ENCODE measurements around the gene PIK3C2G. TPM values are rescaled to one million over a fixed set of nuclear protein-coding genes. Genes with fewer than 3 reads are reported as not detected.

The PIK3C2G gene
- total RNA-seq, 3 donors from 2014 or later, result 0.23 to 0.43 (median 0.32) TPM

DNA sequence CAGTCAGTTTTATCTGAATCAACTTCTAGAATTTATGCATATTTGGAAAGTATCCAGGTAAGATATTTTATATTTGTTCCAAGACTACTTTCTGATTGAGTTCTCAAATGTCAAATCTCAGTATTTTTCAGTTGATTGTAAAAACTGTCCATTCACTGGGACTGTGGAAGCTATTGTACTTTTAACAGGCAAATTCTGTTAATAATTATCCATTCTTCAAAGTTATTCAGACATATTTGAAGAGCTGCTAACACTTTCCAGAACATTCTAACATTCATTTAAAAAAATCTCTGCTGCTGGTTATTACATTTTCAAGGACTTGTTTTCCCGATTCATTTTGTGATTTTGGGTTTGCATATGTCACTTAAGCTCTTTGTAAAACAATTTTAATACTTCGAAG is 59.7 kb downstream of the PIK3C2G start:
- TF ChIP-seq, protein P1, sequence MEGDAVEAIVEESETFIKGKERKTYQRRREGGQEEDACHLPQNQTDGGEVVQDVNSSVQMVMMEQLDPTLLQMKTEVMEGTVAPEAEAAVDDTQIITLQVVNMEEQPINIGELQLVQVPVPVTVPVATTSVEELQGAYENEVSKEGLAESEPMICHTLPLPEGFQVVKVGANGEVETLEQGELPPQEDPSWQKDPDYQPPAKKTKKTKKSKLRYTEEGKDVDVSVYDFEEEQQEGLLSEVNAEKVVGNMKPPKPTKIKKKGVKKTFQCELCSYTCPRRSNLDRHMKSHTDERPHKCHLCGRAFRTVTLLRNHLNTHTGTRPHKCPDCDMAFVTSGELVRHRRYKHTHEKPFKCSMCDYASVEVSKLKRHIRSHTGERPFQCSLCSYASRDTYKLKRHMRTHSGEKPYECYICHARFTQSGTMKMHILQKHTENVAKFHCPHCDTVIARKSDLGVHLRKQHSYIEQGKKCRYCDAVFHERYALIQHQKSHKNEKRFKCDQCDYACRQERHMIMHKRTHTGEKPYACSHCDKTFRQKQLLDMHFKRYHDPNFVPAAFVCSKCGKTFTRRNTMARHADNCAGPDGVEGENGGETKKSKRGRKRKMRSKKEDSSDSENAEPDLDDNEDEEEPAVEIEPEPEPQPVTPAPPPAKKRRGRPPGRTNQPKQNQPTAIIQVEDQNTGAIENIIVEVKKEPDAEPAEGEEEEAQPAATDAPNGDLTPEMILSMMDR (IDR thresholded peaks at IDR 0.05), result no peak
- DNase-seq (no peak), ATAC-seq (no peak)
- no peaks in the 10 kb centered on the region for H3K9me3 ChIP-seq
- H3K4me3 ChIP-seq, result no peak overlapping the region
- intact Hi-C loops (cut with DNase I, micrococcal nuclease), result no loop called here
- H3K4me1 ChIP-seq (ENCODE audit: low read depth), result no peaks in the 10 kb centered on the region
- no peaks in the 10 kb centered on the region for H3K36me3 ChIP-seq (ENCODE audit: low read depth)

DNA sequence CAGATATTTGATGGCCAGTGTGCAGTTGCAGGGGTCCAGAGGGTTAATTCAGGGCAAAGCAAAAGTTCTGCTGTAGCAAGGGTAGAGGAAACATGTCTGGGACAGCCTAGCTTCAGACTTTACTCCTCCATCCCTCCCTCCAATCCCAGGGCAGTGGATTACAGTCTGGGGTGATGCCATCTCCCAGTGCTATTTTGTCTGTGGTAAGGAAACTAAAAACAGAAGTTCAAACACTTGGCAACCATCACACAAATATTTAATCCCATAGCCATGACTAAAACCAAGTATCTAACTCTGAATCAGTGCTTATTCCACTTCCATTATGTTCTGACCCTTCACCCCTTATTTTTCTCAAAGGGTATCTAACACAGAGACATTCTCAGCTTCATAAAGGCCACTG is 61.8 kb downstream of the PIK3C2G start:
- H3K4me1 ChIP-seq (ENCODE audit: low read depth), result no peaks in the 10 kb centered on the region
- no peaks in the 10 kb centered on the region for H3K9me3 ChIP-seq
- no peaks in the 10 kb centered on the region for H3K36me3 ChIP-seq (ENCODE audit: low read depth)
- TF ChIP-seq, protein P1 (IDR thresholded peaks at IDR 0.05), result no peak
- DNase-seq (no peak), ATAC-seq (no peak)
- H3K4me3 ChIP-seq, result no peak overlapping the region
- intact Hi-C loops (cut with DNase I, micrococcal nuclease), result no loop called here

DNA sequence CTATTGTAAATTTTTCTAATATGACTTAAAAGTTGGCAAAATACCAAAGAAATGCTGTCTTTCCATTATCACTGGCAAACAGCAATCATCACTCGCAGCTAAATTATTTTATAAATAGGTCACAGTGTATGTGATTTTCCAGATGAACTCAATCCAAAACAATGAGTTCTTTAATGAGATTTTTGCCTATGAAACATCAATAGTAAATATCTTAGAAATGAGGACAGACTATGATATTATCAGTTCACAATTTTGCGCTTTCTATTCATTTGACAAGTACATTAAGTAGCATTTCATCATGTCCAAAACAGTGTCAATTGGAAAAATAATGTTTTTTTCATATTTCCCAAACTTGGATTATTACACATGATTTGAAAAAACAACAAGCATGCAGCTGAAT is 65.7 kb downstream of the PIK3C2G start:
- no peaks in the 10 kb centered on the region for H3K4me1 ChIP-seq (ENCODE audit: low read depth)
- no peak for DNase-seq
- H3K9me3 ChIP-seq, result no peaks in the 10 kb centered on the region
- intact Hi-C loops (cut with DNase I, micrococcal nuclease), result no loop called here
- ATAC-seq, result no peak
- TF ChIP-seq, protein P1 (IDR thresholded peaks at IDR 0.05), result no peak
- no peaks in the 10 kb centered on the region for H3K36me3 ChIP-seq (ENCODE audit: low read depth)
- no peak overlapping the region for H3K4me3 ChIP-seq

DNA sequence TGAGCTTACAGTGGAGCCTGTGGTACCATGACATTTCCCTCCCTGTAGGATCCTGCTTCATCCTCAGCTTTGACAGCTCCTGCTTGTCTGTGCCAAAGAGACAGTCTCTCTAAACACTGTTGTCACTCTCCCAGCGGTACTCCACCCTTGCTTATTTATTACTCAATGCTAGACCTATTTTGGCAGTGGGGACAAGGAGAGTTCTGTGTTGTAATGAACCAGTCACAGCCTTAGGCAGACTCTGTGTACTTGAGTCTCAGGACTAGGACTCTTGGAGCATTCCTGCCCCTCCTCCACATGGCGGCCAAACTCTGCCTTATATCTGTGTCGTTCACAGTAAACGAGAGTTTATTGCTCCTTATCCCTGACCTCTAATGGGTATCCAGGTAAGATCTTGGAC is 70.9 kb downstream of the PIK3C2G start:
- H3K4me1 ChIP-seq (ENCODE audit: low read depth), result no peaks in the 10 kb centered on the region
- intact Hi-C loops (cut with DNase I, micrococcal nuclease), result no loop called here
- DNase-seq, result no peak
- ATAC-seq, result no peak
- H3K4me3 ChIP-seq, result no peak overlapping the region
- TF ChIP-seq, protein P1 (IDR thresholded peaks at IDR 0.05), result no peak
- no peaks in the 10 kb centered on the region for H3K9me3 ChIP-seq
- H3K36me3 ChIP-seq (ENCODE audit: low read depth), result no peaks in the 10 kb centered on the region

DNA sequence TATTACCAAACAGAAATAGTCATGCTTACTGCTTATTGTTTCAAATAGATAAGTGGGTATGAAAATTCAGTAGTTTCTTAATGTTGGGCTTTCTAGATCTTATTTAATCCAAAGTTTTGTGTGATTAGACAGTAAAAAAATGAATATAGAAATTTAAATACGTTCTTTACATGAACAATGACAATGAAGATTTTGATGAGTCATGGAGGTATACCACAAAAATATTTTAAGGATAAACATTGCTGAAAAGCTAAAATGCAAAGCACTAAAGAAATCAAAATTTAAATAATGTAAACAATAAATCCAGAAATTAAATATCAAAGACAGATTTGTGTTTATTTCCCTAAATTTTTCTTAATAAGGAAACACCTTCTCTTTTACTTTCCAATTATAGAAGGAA is 78.3 kb downstream of the PIK3C2G start:
- DNase-seq (no peak), ATAC-seq (no peak)
- Histone ChIP-seq H3K4me1 (ENCODE audit: low read depth) (peaks cover 7% of the 10 kb centered on the region), H3K9me3 (no peaks in the 10 kb centered on the region), H3K4me3 (no peak overlapping the region), H3K36me3 (ENCODE audit: low read depth) (no peaks in the 10 kb centered on the region)
- TF ChIP-seq, protein P1 (IDR thresholded peaks at IDR 0.05), result no peak
- intact Hi-C loops (cut with DNase I, micrococcal nuclease), result no loop called here

DNA sequence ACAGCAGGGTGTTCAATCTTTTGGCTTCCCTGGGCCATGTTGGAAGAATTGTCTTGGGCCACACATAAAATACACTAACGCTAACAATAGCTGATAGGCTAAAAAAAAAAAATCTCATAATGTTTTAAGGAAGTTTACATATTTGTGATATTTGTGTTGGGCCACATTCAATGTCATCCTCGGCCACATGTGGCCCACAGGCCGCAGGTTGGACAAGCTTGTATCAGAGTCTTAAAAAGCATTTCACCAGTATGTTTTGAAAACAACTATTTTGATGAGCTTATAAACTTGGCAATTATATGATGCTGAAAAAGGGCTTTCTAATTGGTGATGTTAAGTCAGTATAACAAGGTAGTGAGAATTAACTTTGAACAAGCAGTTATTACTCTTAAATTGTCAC is 78.9 kb downstream of the PIK3C2G start:
- no peak for ATAC-seq
- Histone ChIP-seq H3K36me3 (ENCODE audit: low read depth) (no peaks in the 10 kb centered on the region), H3K9me3 (no peaks in the 10 kb centered on the region), H3K4me1 (ENCODE audit: low read depth) (peaks cover 12% of the 10 kb centered on the region), H3K4me3 (no peak overlapping the region)
- DNase-seq, result no peak
- intact Hi-C loops (cut with DNase I, micrococcal nuclease), result no loop called here
- TF ChIP-seq, protein P1 (IDR thresholded peaks at IDR 0.05), result no peak

Measured in mucosa of descending colon (tissue), 3 donors.